Measurements from ENCODE around the gene LYPLAL1. TPM values are rescaled to one million over a fixed set of nuclear protein-coding genes. Genes with fewer than 3 reads are reported as not detected.

Gene LYPLAL1
- total RNA-seq, 2 donors from 2014 or later: 27.6 to 35.7 TPM

DNA sequence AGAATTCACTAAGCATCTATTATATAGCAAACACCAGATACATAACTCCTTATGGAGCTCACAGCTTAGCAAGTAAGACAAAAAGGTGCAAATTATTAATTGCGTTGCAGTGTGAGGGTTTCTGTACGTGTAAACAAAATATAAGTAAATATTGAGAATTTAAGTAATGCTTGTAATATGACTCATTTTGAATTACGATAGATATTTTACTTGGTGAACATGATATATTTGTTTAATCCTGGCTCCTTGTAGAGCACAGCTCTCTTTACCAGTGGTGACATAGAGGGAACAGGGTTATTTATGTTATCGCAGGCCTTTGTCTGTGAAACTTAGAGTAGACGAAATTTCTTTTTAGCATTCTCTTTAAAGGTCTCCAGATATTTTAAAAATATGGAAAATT is 36.4 kb downstream of the LYPLAL1 start:
- H3K9ac ChIP-seq (ENCODE audit: extremely low read depth, low read length, poor library complexity, severe bottlenecking): no peak overlapping the region
- Mint-ChIP-seq H3K27me3 (ENCODE audit: insufficient read depth) (no peaks in the 10 kb centered on the region), H3K27ac (no peak overlapping the region), H3K9me3 (no peaks in the 10 kb centered on the region), H3K36me3 (ENCODE audit: low read depth) (no peaks in the 10 kb centered on the region), H3K4me3 (no peak overlapping the region), H3K4me1 (peaks cover 5% of the 10 kb centered on the region)
- 90 to 92% methylated on average over 2 to 5 of the region's 5 CpGs for WGBS, 2 experiments (ENCODE audit: insufficient coverage in 1 of 2, insufficient read length in 1 of 2)
- H3K4me1 ChIP-seq (ENCODE audit: control insufficient read depth, insufficient read depth, low read length): no peaks in the 10 kb centered on the region
- no peaks in the 10 kb centered on the region for H3K36me3 ChIP-seq (ENCODE audit: control insufficient read depth, insufficient read depth, low read length)
- H3K27ac ChIP-seq (ENCODE audit: low read depth, low read length): no peak overlapping the region
- H3K27me3 ChIP-seq (ENCODE audit: control insufficient read depth, insufficient read depth, low read length, poor library complexity, severe bottlenecking): no peaks in the 10 kb centered on the region
- H3K9me3 ChIP-seq (ENCODE audit: control insufficient read depth, low read length): no peaks in the 10 kb centered on the region
- TF ChIP-seq, protein P1, sequence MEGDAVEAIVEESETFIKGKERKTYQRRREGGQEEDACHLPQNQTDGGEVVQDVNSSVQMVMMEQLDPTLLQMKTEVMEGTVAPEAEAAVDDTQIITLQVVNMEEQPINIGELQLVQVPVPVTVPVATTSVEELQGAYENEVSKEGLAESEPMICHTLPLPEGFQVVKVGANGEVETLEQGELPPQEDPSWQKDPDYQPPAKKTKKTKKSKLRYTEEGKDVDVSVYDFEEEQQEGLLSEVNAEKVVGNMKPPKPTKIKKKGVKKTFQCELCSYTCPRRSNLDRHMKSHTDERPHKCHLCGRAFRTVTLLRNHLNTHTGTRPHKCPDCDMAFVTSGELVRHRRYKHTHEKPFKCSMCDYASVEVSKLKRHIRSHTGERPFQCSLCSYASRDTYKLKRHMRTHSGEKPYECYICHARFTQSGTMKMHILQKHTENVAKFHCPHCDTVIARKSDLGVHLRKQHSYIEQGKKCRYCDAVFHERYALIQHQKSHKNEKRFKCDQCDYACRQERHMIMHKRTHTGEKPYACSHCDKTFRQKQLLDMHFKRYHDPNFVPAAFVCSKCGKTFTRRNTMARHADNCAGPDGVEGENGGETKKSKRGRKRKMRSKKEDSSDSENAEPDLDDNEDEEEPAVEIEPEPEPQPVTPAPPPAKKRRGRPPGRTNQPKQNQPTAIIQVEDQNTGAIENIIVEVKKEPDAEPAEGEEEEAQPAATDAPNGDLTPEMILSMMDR (conservative IDR thresholded peaks at IDR 0.05): no peak
- DNase-seq: no peak
- H3K4me3 ChIP-seq (ENCODE audit: low read length): no peak overlapping the region

DNA sequence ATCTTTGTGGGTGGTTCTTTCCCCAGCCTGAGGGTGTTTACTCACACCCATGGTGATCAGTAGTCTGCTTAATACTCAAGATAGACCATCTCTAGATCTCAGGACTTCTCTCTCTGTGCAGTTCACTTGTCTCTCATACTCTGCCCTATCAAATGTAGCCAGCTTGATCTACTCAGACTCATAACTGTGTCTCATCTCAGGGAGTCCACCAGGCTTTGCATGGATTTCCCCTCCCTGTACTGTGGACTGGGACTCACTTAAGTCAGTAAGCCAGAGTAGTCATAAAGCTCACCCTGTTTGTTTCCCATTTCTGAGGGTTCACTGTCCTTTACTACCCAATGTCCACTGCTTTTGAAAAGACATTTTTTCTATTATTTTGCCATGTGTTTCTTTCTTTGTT is 41.8 kb downstream of the LYPLAL1 start:
- Histone ChIP-seq H3K36me3 (ENCODE audit: control insufficient read depth, insufficient read depth, low read length) (no peaks in the 10 kb centered on the region), H3K4me1 (ENCODE audit: control insufficient read depth, insufficient read depth, low read length) (no peaks in the 10 kb centered on the region), H3K27ac (ENCODE audit: low read depth, low read length) (no peak overlapping the region), H3K4me3 (ENCODE audit: low read length) (no peak overlapping the region), H3K27me3 (ENCODE audit: control insufficient read depth, insufficient read depth, low read length, poor library complexity, severe bottlenecking) (no peaks in the 10 kb centered on the region), H3K9me3 (ENCODE audit: control insufficient read depth, low read length) (no peaks in the 10 kb centered on the region), H3K9ac (ENCODE audit: extremely low read depth, low read length, poor library complexity, severe bottlenecking) (no peak overlapping the region)
- DNase-seq: no peak
- no peaks in the 10 kb centered on the region for H3K4me1 Mint-ChIP-seq
- no peaks in the 10 kb centered on the region for H3K9me3 Mint-ChIP-seq
- no peak overlapping the region for H3K27ac Mint-ChIP-seq
- no peaks in the 10 kb centered on the region for H3K27me3 Mint-ChIP-seq (ENCODE audit: insufficient read depth)
- TF ChIP-seq, protein P1 (conservative IDR thresholded peaks at IDR 0.05): no peak
- H3K4me3 Mint-ChIP-seq: no peak overlapping the region
- H3K36me3 Mint-ChIP-seq (ENCODE audit: low read depth): no peaks in the 10 kb centered on the region

DNA sequence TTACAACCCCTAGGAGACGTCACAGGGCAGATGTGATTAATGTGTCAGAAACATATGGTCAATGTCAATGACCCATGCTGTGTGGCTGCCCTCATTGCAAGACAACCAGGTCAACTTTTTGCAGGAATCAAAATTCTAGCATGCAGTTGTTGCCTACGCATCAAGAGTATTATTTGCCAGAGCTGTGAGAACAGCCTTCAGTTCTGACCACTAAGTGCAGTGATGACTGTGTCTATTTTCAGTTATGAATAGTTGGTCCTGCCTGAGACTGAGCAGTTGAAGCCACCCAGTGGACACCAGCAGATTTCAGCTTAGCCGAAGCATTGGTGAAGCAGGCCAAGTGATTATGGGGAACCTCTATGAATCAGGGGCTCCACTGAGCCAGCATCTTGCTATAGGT is 47.3 kb downstream of the LYPLAL1 start:
- no peaks in the 10 kb centered on the region for H3K9me3 ChIP-seq (ENCODE audit: control insufficient read depth, low read length)
- no peaks in the 10 kb centered on the region for H3K4me1 ChIP-seq (ENCODE audit: control insufficient read depth, insufficient read depth, low read length)
- no peak overlapping the region for H3K9ac ChIP-seq (ENCODE audit: extremely low read depth, low read length, poor library complexity, severe bottlenecking)
- H3K36me3 Mint-ChIP-seq (ENCODE audit: low read depth): no peaks in the 10 kb centered on the region
- H3K9me3 Mint-ChIP-seq: no peaks in the 10 kb centered on the region
- no peak overlapping the region for H3K27ac ChIP-seq (ENCODE audit: low read depth, low read length)
- H3K27me3 ChIP-seq (ENCODE audit: control insufficient read depth, insufficient read depth, low read length, poor library complexity, severe bottlenecking): no peaks in the 10 kb centered on the region
- DNase-seq: no peak
- H3K4me3 ChIP-seq (ENCODE audit: low read length): no peak overlapping the region
- no peaks in the 10 kb centered on the region for H3K36me3 ChIP-seq (ENCODE audit: control insufficient read depth, insufficient read depth, low read length)
- no peak overlapping the region for H3K27ac Mint-ChIP-seq
- H3K4me1 Mint-ChIP-seq: no peaks in the 10 kb centered on the region
- WGBS, 2 experiments (ENCODE audit: insufficient coverage in 1 of 2, insufficient read length in 1 of 2): 91 to 94% methylated on average over 3 of the region's 3 CpGs
- no peak overlapping the region for H3K4me3 Mint-ChIP-seq
- H3K27me3 Mint-ChIP-seq (ENCODE audit: insufficient read depth): no peaks in the 10 kb centered on the region
- TF ChIP-seq, protein P1 (conservative IDR thresholded peaks at IDR 0.05): no peak
